ENCODE measurements around the gene MAGEF1.
A peak's percentile ranks its signal among the peaks of the same experiment; 100 is the strongest.

Gene MAGEF1

GRCh38 chr3:184690192-184690883 lies 21.5 kb downstream of the MAGEF1 start:
- no peak for DNase-seq (ENCODE audit: low spot score)

DNA sequence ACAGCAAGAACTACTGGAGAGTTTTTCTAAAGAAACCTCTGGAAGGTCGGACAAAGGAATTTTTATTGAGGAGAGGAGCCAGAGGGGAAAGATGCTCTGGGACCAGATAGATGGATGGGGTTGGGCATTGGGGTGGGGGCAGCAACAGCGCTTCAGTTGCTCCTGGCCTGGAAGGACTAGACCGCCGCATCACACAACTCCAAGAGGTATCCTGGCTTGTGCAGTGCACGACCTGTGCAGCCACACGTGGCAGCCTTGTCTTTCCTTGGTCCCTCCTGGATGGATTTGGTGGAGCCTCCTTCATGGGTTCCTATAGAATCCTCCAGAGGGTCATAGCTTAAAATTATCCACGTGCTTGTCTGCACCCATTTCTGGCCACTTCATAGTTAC lies 23.0 kb downstream of the MAGEF1 start:
- DNase-seq (ENCODE audit: low spot score): no peak

DNA sequence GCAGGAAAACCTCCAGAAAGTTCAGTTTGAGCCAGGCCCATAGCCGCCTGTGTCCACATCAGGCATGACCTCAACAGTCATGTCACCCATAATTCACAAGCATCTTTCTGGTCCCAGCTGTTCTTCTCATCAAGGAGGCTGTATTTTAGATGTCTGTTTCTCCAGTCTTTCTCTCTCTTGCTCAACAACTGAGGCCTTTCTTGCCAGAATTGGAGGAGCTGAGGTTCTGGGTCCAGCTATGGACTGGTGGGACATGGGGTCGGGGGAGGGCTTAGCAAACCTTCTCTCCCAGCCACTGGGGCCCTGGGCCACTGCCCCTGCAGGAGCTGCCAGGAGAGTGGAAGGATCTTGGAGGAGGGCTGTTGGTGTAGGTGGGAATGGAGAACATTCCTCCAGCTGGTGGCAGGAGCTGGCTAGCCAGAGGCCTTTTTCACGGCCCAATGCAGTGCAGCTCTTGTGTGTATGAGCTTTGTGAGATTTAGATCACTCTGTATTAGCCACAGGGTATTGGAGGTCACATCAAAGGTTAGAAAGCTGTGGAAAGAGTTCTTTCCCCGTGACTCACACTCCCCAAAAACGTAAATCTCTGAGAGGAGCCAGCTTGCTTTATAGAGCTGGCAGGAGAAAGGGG lies 23.5 kb downstream of the MAGEF1 start:
- no peak for DNase-seq (ENCODE audit: low spot score)

DNA sequence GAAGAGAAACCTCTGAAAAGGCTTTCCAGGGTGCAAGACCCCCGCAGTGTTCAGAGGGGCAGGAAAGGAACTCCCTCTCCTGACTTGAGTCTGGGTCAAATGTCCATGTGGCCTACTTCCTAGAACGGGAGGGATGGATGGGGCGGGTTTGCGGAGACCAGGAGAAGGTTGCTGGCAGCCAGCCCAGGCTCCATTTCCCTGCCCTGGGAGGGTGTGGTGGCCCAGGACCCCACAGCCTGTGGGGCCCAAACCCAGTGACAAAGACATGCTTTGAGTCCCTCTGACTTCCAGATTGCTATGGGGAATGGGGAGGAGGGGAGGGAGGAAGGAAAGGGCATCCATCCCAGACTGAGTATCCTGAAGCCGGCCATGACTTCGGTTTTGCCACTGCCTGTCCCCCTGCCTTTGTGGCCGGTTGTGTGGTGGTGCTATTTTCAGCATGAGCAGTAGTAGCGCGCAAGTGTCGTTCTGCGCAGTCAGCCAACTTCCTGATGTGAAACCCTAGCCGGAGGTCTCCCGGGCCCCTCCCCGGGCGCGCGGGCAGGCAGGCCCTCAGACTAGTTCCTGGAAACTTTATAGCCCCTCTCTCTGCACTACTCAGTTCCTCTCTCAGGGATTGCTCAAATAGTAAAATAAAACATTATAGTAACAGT lies 24.4 kb downstream of the MAGEF1 start:
- peak; percentile 48 for DNase-seq (ENCODE audit: low spot score)

DNA sequence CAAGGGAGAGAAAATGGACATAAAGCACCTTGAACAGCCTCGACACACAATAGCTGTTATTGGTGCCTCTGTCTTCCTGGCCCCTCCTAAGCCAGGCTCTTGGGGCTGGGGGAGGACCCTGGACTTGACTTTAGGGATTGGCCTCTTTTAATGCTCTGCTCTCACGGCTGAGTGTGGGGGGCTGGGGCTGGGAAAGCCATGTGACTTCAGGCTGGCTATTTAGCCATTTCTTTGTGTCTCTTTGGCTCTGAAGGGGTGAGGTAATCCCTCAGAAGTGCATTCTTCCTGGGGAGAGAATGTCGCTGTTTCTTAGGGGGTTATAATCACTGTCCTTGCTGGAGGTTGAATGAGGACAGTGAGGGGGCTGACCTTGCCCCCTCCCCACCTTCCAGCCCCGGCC lies 26.2 kb downstream of the MAGEF1 start:
- DNase-seq (ENCODE audit: low spot score): no peak

- no peak for DNase-seq (ENCODE audit: low spot score)
These were observed 26.8 kb downstream of the MAGEF1 start for GRCh38 chr3:184685055-184685454.

DNA sequence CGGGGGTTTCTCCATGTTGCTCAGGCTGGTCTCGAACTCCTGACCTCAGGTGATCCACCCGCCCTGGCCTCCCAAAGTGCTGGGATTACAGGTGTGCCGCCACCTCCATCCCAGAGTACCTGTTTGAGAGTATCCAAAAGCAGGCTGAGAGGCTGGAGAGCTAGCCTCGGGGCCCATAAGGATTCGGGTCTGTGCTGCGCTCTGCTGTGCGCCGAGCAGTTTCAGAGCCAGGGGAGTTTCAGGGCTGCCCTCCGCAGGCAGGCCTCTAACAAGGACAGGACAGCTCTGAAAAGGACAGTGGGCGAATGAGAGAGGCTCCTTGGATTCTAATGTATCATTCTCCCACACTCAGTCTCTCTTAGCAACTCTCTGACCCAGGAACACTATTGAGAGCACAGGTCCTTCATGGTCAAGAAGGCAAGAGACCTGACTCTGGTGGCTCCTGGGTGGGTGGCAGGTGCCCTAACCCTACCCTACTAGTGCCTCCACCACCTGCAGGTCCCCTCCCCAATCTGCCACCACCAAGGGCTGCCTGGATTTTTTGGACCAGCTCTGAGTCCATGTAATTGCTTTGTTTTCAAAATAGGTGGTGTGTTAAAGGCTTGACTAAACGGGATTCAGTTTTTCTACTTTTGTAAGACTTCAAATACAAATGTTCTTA lies 27.8 kb downstream of the MAGEF1 start:
- no peak for DNase-seq (ENCODE audit: low spot score)

DNA sequence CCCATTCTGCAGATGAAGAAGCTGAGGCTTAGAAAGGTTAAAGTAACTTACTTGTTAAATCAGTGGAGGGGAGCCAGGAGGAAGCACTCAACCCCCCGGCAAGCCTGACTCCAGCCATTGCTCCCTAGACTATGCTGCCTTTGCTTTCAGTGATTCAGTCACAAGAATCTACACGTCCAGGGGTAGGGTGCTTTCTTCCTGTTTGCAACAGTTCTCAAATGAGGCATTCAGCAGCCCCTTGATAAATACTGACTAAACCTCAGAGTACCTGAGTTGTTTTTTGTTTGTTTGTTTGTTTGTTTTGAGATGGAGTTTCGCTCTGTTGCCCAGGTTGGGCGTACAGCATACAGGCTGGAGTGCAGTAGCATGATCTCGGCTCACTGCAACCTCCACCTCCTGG lies 28.6 kb downstream of the MAGEF1 start:
- no peak for DNase-seq (ENCODE audit: low spot score)

DNA sequence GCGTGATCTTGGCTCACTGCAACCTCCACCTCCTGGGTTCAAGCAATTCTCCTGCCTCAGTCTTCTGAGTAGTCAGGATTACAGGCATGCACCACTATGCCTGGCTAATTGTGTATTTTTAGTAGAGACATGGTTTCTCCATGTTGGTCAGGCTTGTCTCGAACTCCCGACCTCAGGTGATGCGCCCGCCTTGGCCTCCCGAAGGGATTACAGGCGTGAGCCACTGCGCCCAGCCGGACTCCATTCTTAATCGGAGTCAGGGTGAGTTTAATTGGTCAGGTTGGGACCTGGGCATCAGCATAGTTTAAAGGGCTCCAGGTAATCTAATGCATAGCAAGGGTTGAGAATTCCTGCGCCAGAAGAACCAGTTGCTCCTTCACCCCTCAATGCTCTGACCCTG lies 29.2 kb downstream of the MAGEF1 start:
- no peak for DNase-seq (ENCODE audit: low spot score)

GRCh38 chr3:184680385-184681345 lies 31.2 kb downstream of the MAGEF1 start:
- no peak for DNase-seq (ENCODE audit: low spot score)

DNA sequence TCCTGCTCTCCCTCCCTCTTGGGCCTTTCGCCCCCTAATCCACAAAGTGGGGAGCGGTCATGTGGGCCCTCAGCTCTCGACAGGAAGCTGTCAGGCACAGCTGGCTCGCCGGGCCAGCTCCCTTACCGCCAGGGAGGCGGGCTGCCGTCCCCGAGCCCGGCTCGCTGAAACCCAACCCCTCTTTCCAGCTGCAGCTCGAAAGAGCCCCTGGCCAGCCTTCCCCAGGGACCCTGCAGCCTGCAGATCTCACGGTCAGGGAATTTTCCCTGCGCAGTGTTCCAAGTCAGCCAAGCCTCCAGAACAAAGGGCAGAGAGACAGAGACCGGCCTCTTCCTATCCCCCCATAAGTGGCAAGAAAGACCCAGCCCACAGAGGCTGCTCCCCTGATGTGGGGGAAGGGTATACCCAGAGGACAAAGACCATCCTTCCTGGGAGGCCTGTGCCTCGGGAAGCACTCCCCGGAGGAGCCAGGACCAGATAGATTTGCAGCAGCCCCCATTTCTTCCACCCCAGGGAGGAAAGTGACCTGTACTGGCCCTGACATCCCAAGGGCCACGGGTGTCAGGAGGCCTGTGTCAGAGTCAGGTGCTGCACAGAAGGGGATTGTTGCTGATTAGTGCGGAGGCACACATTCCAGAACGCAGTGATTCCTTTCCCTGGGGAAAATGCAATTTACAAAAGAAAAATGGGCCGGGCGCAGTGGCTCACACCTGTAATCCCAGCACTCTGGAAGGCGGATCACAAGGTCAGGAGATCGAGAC lies 32.6 kb downstream of the MAGEF1 start:
- no peak for DNase-seq (ENCODE audit: low spot score)

GRCh38 chr3:184678317-184679055 lies 33.4 kb downstream of the MAGEF1 start:
- no peak for DNase-seq (ENCODE audit: low spot score)

GRCh38 chr3:184677344-184678316 lies 34.2 kb downstream of the MAGEF1 start:
- no peak for DNase-seq (ENCODE audit: low spot score)

DNA sequence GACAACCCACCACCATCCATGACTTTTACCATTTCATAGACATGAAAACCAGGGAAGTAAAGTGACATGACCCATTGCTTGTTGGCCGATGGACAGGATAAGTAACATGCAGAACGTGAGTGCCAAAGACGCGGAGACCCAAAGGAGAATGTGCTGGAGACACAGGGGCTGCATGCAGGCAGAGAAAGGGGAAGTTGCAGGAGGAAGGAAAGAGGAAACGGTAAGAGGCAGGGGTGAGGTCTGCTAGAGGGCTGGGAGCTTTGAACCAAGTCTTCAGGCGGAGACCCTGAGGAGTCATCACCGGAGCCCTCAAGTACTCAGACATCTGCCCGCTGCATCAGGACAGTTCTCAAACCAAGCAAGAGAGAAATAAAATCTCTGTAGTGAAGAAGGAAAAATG lies 34.9 kb downstream of the MAGEF1 start:
- DNase-seq (ENCODE audit: low spot score): peak; percentile 37

GRCh38 chr3:184674626-184675025 lies 37.2 kb downstream of the MAGEF1 start:
- no peak for DNase-seq (ENCODE audit: low spot score)

DNA sequence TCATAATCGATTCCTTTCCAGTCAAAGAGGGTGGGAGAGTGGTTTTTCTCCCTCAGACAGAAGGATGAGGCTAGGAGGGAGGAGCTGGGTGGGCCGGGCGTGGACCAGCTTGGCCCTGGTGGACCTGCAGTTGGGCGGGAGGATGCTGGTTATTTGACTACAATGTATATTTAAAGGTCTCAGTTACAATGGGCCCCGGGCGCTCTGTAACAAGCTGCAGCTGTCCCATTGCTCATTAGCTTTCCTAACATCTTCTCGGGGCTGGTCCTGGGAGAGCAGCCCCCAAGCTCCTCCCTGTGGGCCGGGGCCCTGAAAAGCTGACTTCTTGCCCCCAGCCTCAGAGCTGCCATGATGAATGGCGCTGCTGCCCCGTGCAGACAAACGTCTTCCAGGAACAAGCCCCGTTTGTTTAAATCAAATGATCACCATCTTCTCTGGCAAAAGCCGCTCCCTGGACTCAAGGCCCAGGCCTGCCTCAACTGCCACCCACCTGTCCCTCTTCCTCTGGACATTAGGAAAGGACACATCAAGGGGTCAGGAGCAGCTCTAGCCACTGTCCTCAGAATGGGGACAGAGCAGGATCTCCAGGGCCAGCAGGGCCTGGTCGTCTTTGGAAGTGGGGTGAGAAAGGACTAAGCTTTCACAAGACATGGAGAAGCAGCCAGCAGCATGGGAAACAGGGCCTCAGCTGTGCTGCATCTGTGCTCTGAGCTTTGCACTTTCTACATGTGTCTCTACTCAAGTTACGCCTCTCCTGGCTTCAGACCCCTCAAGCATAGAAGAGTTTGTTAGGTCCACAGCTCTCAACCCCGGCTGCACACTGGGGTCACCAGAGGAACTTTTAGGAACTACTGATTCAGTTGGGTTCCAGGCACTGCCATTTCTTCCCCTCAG lies 38.6 kb downstream of the MAGEF1 start:
- DNase-seq (ENCODE audit: low spot score): no peak

- no peak for DNase-seq (ENCODE audit: low spot score)
These were observed 39.5 kb downstream of the MAGEF1 start for GRCh38 chr3:184672335-184672734.

GRCh38 chr3:184670091-184670602 lies 41.7 kb downstream of the MAGEF1 start:
- DNase-seq (ENCODE audit: low spot score): no peak
